Muscle of back (tissue), 11 donors: ENCODE measurements around the gene DOCK9. TPM values are rescaled to one million over a fixed set of nuclear protein-coding genes. Genes with fewer than 3 reads are reported as not detected.

Experiments used
- DNase-seq, 3 donors: peaks; one replicate each; pipeline versions ENCODE4 v3.0.0 to v3.0.0-alpha.2; 2013
- polyA plus RNA-seq, 10 donors: library from polyadenylated mRNA; unstranded; fragments of 120-200 nt; gene quantifications; one replicate each; pipeline ENCODE4 v1.2.1, GENCODE V29; 2013; ENCODE audit not compliant: insufficient read length in 10 of 10

The DOCK9 gene
- polyA plus RNA-seq, 10 donors = 71.2 to 160 (median 102) TPM

GRCh38 chr13:98888890-98889279, 89.0 kb downstream of the DOCK9 start:
- no peak for DNase-seq

- no peak for DNase-seq
Measured at GRCh38 chr13:98888222-98888889, 89.5 kb downstream of the DOCK9 start.

- DNase-seq = no peak
Measured at GRCh38 chr13:98886587-98887230, 91.2 kb downstream of the DOCK9 start.

- no peak for DNase-seq
Measured at GRCh38 chr13:98885600-98885999, 92.3 kb downstream of the DOCK9 start.

- peak in 1 of 3 donors; percentile 40 for DNase-seq
Measured at GRCh38 chr13:98883998-98884397, 93.9 kb downstream of the DOCK9 start.

GRCh38 chr13:98881390-98881789, 96.5 kb downstream of the DOCK9 start:
- no peak for DNase-seq

- no peak for DNase-seq
Measured at GRCh38 chr13:98880677-98881076, 97.2 kb downstream of the DOCK9 start.

- DNase-seq = no peak
Measured at GRCh38 chr13:98879957-98880356, 97.9 kb downstream of the DOCK9 start.

GRCh38 chr13:98879127-98879520, 98.7 kb downstream of the DOCK9 start:
- no peak for DNase-seq

- peak in 2 of 3 donors; percentile 61 to 77 for DNase-seq
Measured at GRCh38 chr13:98878486-98879126, 99.3 kb downstream of the DOCK9 start.

GRCh38 chr13:98877936-98878335, 99.9 kb downstream of the DOCK9 start:
- no peak for DNase-seq

GRCh38 chr13:98877466-98877865, 100.4 kb downstream of the DOCK9 start:
- DNase-seq = no peak

GRCh38 chr13:98875146-98875729, 102.6 kb downstream of the DOCK9 start:
- no peak for DNase-seq

- no peak for DNase-seq
Measured at GRCh38 chr13:98874029-98874397, 103.9 kb downstream of the DOCK9 start.

GRCh38 chr13:98873377-98874028, 104.4 kb downstream of the DOCK9 start:
- DNase-seq = no peak

- no peak for DNase-seq
Measured at GRCh38 chr13:98871727-98872126, 106.1 kb downstream of the DOCK9 start.

- no peak for DNase-seq
Measured at GRCh38 chr13:98869408-98870090, 108.3 kb downstream of the DOCK9 start.

- DNase-seq = no peak
Measured at GRCh38 chr13:98868932-98869331, 108.9 kb downstream of the DOCK9 start.

GRCh38 chr13:98866882-98867281, 111.0 kb downstream of the DOCK9 start:
- no peak for DNase-seq

- no peak for DNase-seq
Measured at GRCh38 chr13:98860491-98860890, 117.4 kb downstream of the DOCK9 start.

- no peak for DNase-seq
Measured at GRCh38 chr13:98858191-98858590, 119.7 kb downstream of the DOCK9 start.

- DNase-seq = peak in 2 of 3 donors; percentile 33 to 51
Measured at GRCh38 chr13:98856983-98857382, 120.9 kb downstream of the DOCK9 start.
